K562 (cell line): ENCODE results near the gene VPS41. TPM values are rescaled to one million over a fixed set of nuclear protein-coding genes. Genes with fewer than 3 reads are reported as not detected.

Experiments used
- CCAR2 ChIP-seq: fragments of 200-400 bp; formaldehyde crosslinking; IDR thresholded peaks from 2 replicates; pipeline ENCODE4 v1.6.1; 2017; ENCODE audit warnings: mild to moderate bottlenecking, low read depth, low read length
- ETS2 ChIP-seq: IDR thresholded peaks from 2 replicates; pipeline ENCODE4 v1.6.1; 2016; ENCODE audit warnings: borderline replicate concordance, missing genetic modification characterization, mild to moderate bottlenecking, moderate library complexity, missing compliant biosample characterization; ENCODE audit not compliant: poor library complexity, severe bottlenecking
- HDAC1 ChIP-seq, 2 experiments: fragments of 450-650 bp; IDR thresholded peaks; 2 replicates each; pipeline ENCODE4 v1.6.1; 2016 to 2017; ENCODE audit warnings: inconsistent platforms in 1 of 2, mild to moderate bottlenecking in 1 of 2, moderate library complexity in 1 of 2
- KLF6 ChIP-seq: fragments of 250-450 bp; sonication (Bioruptor Pico); IDR thresholded peaks from 2 replicates; pipeline ENCODE4 v1.4.0; 2020; ENCODE audit warnings: mild to moderate bottlenecking, moderate library complexity, borderline replicate concordance
- MGA ChIP-seq: fragments of 450-650 bp; IDR thresholded peaks from 2 replicates; pipeline ENCODE4 v1.6.1; 2016; ENCODE audit warnings: mild to moderate bottlenecking, moderate library complexity
- ZKSCAN1 ChIP-seq: fragments of 150-350 bp; IDR thresholded peaks from 2 replicates; pipeline ENCODE4 v1.6.1; 2016; ENCODE audit warnings: low read depth, low read length
- polyA plus RNA-seq, 8 experiments: library from polyadenylated mRNA; depleted of rRNA in 4 of 8; stranded (reverse) in 5 of 8; unstranded in 3 of 8; fragments of >200 nt; fragmentation: Nextera tagmentation in 2 of 8; fragmentation: Illumina TruSeq in 1 of 8; extraction: Ambion mirVana in 2 of 8; extraction: Trizol in 1 of 8; gene quantifications; 2 replicates each; pipeline versions ENCODE4 v1.2.1 to v1.2.3, GENCODE V29; 2011 to 2014; ENCODE audit warnings: inconsistent platforms in 1 of 8, missing spikeins in 1 of 8
- total RNA-seq, 7 experiments: library from RNA; depleted of rRNA in 6 of 7; stranded (reverse); fragments of >200 nt in 6 of 7; fragmentation: Illumina TruSeq in 2 of 7; extraction: Trizol in 2 of 7; gene quantifications; 2 replicates each; pipeline versions ENCODE4 v1.2.1 to v1.2.3, GENCODE V29; 2011 to 2021; ENCODE audit warnings: low replicate concordance in 1 of 7

The VPS41 gene
- total and polyA plus RNA-seq, 9 of the 15 experiments (the other 6 are each of a cell fraction or from before 2014, with no cell fraction given), result 17.7 to 46.8 (median 32.1) TPM

GRCh38 chr7:38872202-38872601 lies 36.8 kb downstream of the VPS41 start (continued):
- TF ChIP-seq MGA (no peak), KLF6 (no peak), HDAC1 (IDR thresholded peaks at IDR 0.05) (no peak), CCAR2 (no peak), ETS2 (tag) (no peak), ZKSCAN1 (no peak)
